ENCODE data around the gene CLDN6. TPM values are rescaled to one million over a fixed set of nuclear protein-coding genes. Genes with fewer than 3 reads are reported as not detected.
A peak's percentile ranks its signal among the peaks of the same experiment; 100 is the strongest.

Gene CLDN6
- total RNA-seq, 1 experiment from 2014 or later, result 0.49 TPM

- intact Hi-C loops (cut with micrococcal nuclease), result no loop called here
- Histone ChIP-seq H3K79me2 (ENCODE audit: insufficient read depth, low read length) (peaks cover 76% of the 10 kb centered on the region), H3K4me2 (ENCODE audit: low read length) (no peak overlapping the region), H4K20me1 (ENCODE audit: insufficient read depth) (peaks cover 6% of the 10 kb centered on the region; the same call in 1 of the 2 replicates), H3K9me3 (ENCODE audit: control insufficient read depth in 1 of 2, insufficient read depth in 1 of 2, low read depth in 1 of 2, low read length in 2 of 2) (no peaks in the 10 kb centered on the region), H3K9ac (ENCODE audit: low read length) (no peak overlapping the region), H2AFZ (ENCODE audit: low read depth, low read length, poor library complexity, severe bottlenecking) (no peak overlapping the region), H3K9me2 (ENCODE audit: insufficient read depth) (no peaks in the 10 kb centered on the region), H3K27me3 (ENCODE audit: insufficient read depth, low read length) (no peaks in the 10 kb centered on the region), H3K27ac (ENCODE audit: low read depth, low read length) (peak overlapping the region; percentile 8; the same call in 1 of the 2 replicates), H3K36me3 (ENCODE audit: control insufficient read depth in 1 of 2, insufficient read depth in 2 of 2, low read length in 2 of 2) (peaks cover 5 to 40% of the 10 kb centered on the region in 2 experiments; a peak in 3 of 4 replicates), H3K4me1 (ENCODE audit: control insufficient read depth in 1 of 2, insufficient read depth in 2 of 2, low read length in 2 of 2) (peaks cover 11 to 31% of the 10 kb centered on the region in 2 experiments; a peak in 3 of 4 replicates), H3K4me3 (replicated peaks in 1 of 2; ENCODE audit: low read depth in 1 of 2, low read length in 2 of 2) (no peak overlapping the region)
- ChIA-PET RAD21 (ENCODE audit: low non-redundant PET in 1 of 2, low total read pairs in 2 of 2, uncharacterized antibody in 2 of 2, unreplicated experiment in 2 of 2) (no interaction called here), CTCF (no interaction called here), POLR2A (interaction anchor here (1.0 kb wide), 1 partner anchor 54 kb away, joined by 3 read pairs; no protein-coding TSS in a partner anchor)
- no peak for DNase-seq (ENCODE audit: low read depth, low spot score)
- no TSS peak for BruUV-seq (replicated peaks)
- TF ChIP-seq ZFX (IDR thresholded peaks at IDR 0.05), result no peak
- TF ChIP-seq POLR2AphosphoS5 (IDR thresholded peaks at IDR 0.05; ENCODE audit: low read depth, low read length), result peak; percentile 13; the same call in 1 of the 2 replicates
- no peak for ATAC-seq
Observed at GRCh38 chr16:2974319-2975056, 43.5 kb downstream of the CLDN6 start.

DNA sequence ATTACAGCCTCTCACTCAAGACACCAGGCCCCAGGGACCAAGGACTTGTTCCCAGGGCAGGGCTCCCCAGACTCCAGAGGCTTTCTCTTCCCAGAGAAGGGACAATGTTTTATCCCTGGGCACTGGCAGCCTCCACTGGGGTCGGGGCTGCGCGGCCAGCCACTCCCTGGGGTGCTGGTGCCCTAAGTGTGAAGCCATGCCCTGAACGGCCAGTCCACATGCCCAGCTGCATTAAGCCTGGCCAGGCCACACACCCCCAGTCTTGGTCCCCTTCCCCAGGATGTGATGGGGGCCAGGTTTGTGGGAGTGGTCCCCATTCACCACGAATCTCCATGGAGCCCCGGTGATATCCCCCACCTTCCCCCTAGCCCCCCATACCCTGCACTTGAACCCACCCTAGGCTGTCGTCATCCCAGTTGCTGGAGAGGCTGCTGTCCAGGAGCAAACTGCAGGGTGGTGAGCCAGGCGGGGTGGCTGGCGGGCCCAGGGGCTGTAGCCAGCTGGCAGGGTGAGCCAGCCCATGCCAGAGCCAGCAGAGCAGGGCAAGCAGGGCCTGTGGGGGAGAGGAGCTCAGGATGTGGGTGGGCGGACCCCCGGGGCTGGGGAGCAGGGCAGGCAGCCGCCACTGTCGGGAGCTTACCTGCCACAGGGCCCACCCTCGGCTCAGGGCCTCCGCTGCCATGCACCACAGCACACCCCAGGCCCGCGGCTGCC lies 44.2 kb downstream of the CLDN6 start:
- RAD21 ChIA-PET (ENCODE audit: low non-redundant PET in 1 of 2, low total read pairs in 2 of 2, uncharacterized antibody in 2 of 2, unreplicated experiment in 2 of 2), result no interaction called here
- Histone ChIP-seq H3K27me3 (ENCODE audit: insufficient read depth, low read length) (no peaks in the 10 kb centered on the region), H3K9ac (ENCODE audit: low read length) (no peak overlapping the region), H3K9me2 (ENCODE audit: insufficient read depth) (no peaks in the 10 kb centered on the region), H3K36me3 (ENCODE audit: control insufficient read depth in 1 of 2, insufficient read depth in 2 of 2, low read length in 2 of 2) (peaks cover 5 to 40% of the 10 kb centered on the region in 2 experiments; a peak in 3 of 4 replicates), H3K9me3 (ENCODE audit: control insufficient read depth in 1 of 2, insufficient read depth in 1 of 2, low read depth in 1 of 2, low read length in 2 of 2) (no peaks in the 10 kb centered on the region), H3K4me3 (replicated peaks in 1 of 2; ENCODE audit: low read depth in 1 of 2, low read length in 2 of 2) (no peak overlapping the region), H3K27ac (ENCODE audit: low read depth, low read length) (peak overlapping the region; percentile 95; the same call in 1 of the 2 replicates), H3K79me2 (ENCODE audit: insufficient read depth, low read length) (peaks cover 68% of the 10 kb centered on the region), H2AFZ (ENCODE audit: low read depth, low read length, poor library complexity, severe bottlenecking) (no peak overlapping the region), H3K4me1 (ENCODE audit: control insufficient read depth in 1 of 2, insufficient read depth in 2 of 2, low read length in 2 of 2) (peaks cover 7 to 27% of the 10 kb centered on the region in 2 experiments; a peak in 3 of 4 replicates), H3K4me2 (ENCODE audit: low read length) (no peak overlapping the region), H4K20me1 (ENCODE audit: insufficient read depth) (peaks cover 6% of the 10 kb centered on the region; the same call in 1 of the 2 replicates)
- BruUV-seq (replicated peaks), result no TSS peak
- ATAC-seq (no peak), DNase-seq (ENCODE audit: low read depth, low spot score) (no peak)
- intact Hi-C loops (cut with micrococcal nuclease), result no loop called here
- CTCF ChIA-PET, result no interaction called here
- POLR2A ChIA-PET, result interaction anchor here (1.0 kb wide), 1 partner anchor 55 kb away, joined by 3 read pairs; no protein-coding TSS in a partner anchor
- no peak for TF ChIP-seq TCF7L2 (IDR thresholded peaks at IDR 0.05; ENCODE audit: borderline replicate concordance, extremely low read depth, insufficient read depth, insufficient read length)
- TF ChIP-seq ATF3 (IDR thresholded peaks at IDR 0.05), result no peak
- TF ChIP-seq SP1 (IDR thresholded peaks at IDR 0.05; ENCODE audit: low read depth), result no peak
- no peak for TF ChIP-seq FOSL1 (IDR thresholded peaks at IDR 0.05; ENCODE audit: low read depth)
- no peak for TF ChIP-seq SIN3A (IDR thresholded peaks at IDR 0.05; ENCODE audit: low read depth)
- TF ChIP-seq, protein P1, sequence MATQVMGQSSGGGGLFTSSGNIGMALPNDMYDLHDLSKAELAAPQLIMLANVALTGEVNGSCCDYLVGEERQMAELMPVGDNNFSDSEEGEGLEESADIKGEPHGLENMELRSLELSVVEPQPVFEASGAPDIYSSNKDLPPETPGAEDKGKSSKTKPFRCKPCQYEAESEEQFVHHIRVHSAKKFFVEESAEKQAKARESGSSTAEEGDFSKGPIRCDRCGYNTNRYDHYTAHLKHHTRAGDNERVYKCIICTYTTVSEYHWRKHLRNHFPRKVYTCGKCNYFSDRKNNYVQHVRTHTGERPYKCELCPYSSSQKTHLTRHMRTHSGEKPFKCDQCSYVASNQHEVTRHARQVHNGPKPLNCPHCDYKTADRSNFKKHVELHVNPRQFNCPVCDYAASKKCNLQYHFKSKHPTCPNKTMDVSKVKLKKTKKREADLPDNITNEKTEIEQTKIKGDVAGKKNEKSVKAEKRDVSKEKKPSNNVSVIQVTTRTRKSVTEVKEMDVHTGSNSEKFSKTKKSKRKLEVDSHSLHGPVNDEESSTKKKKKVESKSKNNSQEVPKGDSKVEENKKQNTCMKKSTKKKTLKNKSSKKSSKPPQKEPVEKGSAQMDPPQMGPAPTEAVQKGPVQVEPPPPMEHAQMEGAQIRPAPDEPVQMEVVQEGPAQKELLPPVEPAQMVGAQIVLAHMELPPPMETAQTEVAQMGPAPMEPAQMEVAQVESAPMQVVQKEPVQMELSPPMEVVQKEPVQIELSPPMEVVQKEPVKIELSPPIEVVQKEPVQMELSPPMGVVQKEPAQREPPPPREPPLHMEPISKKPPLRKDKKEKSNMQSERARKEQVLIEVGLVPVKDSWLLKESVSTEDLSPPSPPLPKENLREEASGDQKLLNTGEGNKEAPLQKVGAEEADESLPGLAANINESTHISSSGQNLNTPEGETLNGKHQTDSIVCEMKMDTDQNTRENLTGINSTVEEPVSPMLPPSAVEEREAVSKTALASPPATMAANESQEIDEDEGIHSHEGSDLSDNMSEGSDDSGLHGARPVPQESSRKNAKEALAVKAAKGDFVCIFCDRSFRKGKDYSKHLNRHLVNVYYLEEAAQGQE (IDR thresholded peaks at IDR 0.05; ENCODE audit: low read depth), result no peak
- no peak for TF ChIP-seq CEBPB (IDR thresholded peaks at IDR 0.05; ENCODE audit: low read depth)
- TF ChIP-seq POLR2AphosphoS5 (IDR thresholded peaks at IDR 0.05; ENCODE audit: low read depth, low read length), result no peak
- no peak for TF ChIP-seq JUND (IDR thresholded peaks at IDR 0.05)
- TF ChIP-seq POLR2A (IDR thresholded peaks at IDR 0.05; ENCODE audit: borderline replicate concordance, extremely low read depth, insufficient read depth, insufficient read length), result no peak
- TF ChIP-seq EZH2 (IDR thresholded peaks at IDR 0.05), result no peak

All from HCT116 (cell line).